Naive thymus-derived CD4-positive, alpha-beta T cell (primary cell): ENCODE results near the gene DFFA. TPM values are rescaled to one million over a fixed set of nuclear protein-coding genes. Genes with fewer than 3 reads are reported as not detected.

Source experiments
- ATAC-seq: fragments of 150-1000 bp; cut with Tn5 transposase; 2 replicates; pipeline ENCODE4 v1.10.0; 2021; ENCODE audit warnings: mild to moderate bottlenecking, moderate library complexity
- CTCF ChIA-PET: fragments of 350-600 bp; sonication (Branson Sonifier 250); formaldehyde crosslinking; loops from one replicate; lab custom pipeline; 2021; ENCODE audit warnings: antibody characterized with exemption; lab: Charles Lee
- POLR2A ChIA-PET: fragments of 350-600 bp; sonication (Branson Sonifier 250); formaldehyde crosslinking; loops from one replicate; lab custom pipeline; 2021; ENCODE audit warnings: antibody characterized with exemption, inconsistent platforms; lab: Charles Lee
- DNase-seq, 9 donors: peaks; one replicate each; pipeline versions ENCODE4 v3.0.0 to v3.0.0-alpha.2; 2020 to 2022; ENCODE audit warnings: mixed read lengths in 1 of 9
- H3K27ac ChIP-seq: one replicate; pipeline ENCODE4 v1.7.0; 2013; ENCODE audit warnings: mild to moderate bottlenecking, low read depth, low read length, moderate library complexity
- H3K27me3 ChIP-seq, 2 donors: one replicate each; pipeline ENCODE4 v1.7.0; 2013; ENCODE audit warnings: low read length in 2 of 2, mild to moderate bottlenecking in 2 of 2, moderate library complexity in 2 of 2; ENCODE audit not compliant: control insufficient read depth in 2 of 2, insufficient read depth in 2 of 2
- H3K36me3 ChIP-seq, 3 experiments: 1 replicate in 2 of 3; 2 replicates in 1 of 3; pipeline ENCODE4 v1.7.0; 2013; ENCODE audit warnings: low read length in 3 of 3, mild to moderate bottlenecking in 3 of 3, moderate library complexity in 1 of 3; ENCODE audit not compliant: insufficient read depth in 3 of 3, control insufficient read depth in 2 of 3
- H3K4me1 ChIP-seq, 2 donors: one replicate each; pipeline ENCODE4 v1.7.0; 2013; ENCODE audit warnings: low read length in 2 of 2, mild to moderate bottlenecking in 2 of 2, moderate library complexity in 1 of 2; ENCODE audit not compliant: control insufficient read depth in 2 of 2, insufficient read depth in 2 of 2
- H3K4me3 ChIP-seq: 2 replicates; pipeline ENCODE4 v1.7.0; 2013; ENCODE audit warnings: mild to moderate bottlenecking, low read length
- H3K9me3 ChIP-seq, 3 experiments: 1 replicate in 2 of 3; 2 replicates in 1 of 3; pipeline ENCODE4 v1.7.0; 2013; ENCODE audit warnings: low read length in 3 of 3; ENCODE audit not compliant: control insufficient read depth in 2 of 3
- H3K27ac Mint-ChIP-seq, 9 donors: one replicate each; pipeline ENCODE4 v1.8.0; 2020 to 2022; ENCODE audit warnings: mixed read lengths in 9 of 9, mild to moderate bottlenecking in 8 of 9, moderate library complexity in 5 of 9, inconsistent platforms in 2 of 9
- H3K27me3 Mint-ChIP-seq, 5 donors: one replicate each; pipeline ENCODE4 v1.8.0; 2021 to 2022; ENCODE audit warnings: mixed read lengths in 5 of 5, mild to moderate bottlenecking in 1 of 5
- H3K36me3 Mint-ChIP-seq, 5 donors: one replicate each; pipeline ENCODE4 v1.8.0; 2020 to 2022; ENCODE audit warnings: mixed read lengths in 5 of 5, mild to moderate bottlenecking in 3 of 5, inconsistent platforms in 1 of 5
- H3K4me1 Mint-ChIP-seq, 7 donors: one replicate each; pipeline ENCODE4 v1.8.0; 2020 to 2022; ENCODE audit warnings: mixed read lengths in 7 of 7, mild to moderate bottlenecking in 3 of 7, inconsistent platforms in 1 of 7
- H3K4me3 Mint-ChIP-seq, 10 donors: one replicate each; pipeline ENCODE4 v1.8.0; 2020 to 2022; ENCODE audit warnings: mild to moderate bottlenecking in 10 of 10, mixed read lengths in 10 of 10, moderate library complexity in 6 of 10, inconsistent platforms in 2 of 10
- H3K9me3 Mint-ChIP-seq, 11 donors: one replicate each; pipeline ENCODE4 v1.8.0; 2020 to 2022; ENCODE audit warnings: mixed read lengths in 11 of 11, mild to moderate bottlenecking in 4 of 11, inconsistent platforms in 1 of 11, moderate library complexity in 1 of 11
- intact Hi-C, 2 donors: fragments of 100-400 bp; cut with micrococcal nuclease; formaldehyde crosslinking; loops; one replicate each; pipeline ENCODE4 v1.15.1; 2023
- polyA plus RNA-seq, 2 donors: library from polyadenylated mRNA; unstranded; fragments of 300-500 nt; fragmentation: Illumina TruSeq; gene quantifications; one replicate each; pipeline ENCODE4 v1.2.3, GENCODE V29; 2021
- total RNA-seq, 6 experiments: library from RNA in 5 of 6; stranded (reverse) in 5 of 6; gene quantifications; 1 replicate in 5 of 6; 2 replicates in 1 of 6; pipeline ENCODE4 v1.2.3 and lab custom pipeline; 2021 to 2026

DFFA gene
- total and polyA plus RNA-seq, 7 experiments from 2014 or later: 13.5 to 36.7 (median 23.4) TPM

DNA sequence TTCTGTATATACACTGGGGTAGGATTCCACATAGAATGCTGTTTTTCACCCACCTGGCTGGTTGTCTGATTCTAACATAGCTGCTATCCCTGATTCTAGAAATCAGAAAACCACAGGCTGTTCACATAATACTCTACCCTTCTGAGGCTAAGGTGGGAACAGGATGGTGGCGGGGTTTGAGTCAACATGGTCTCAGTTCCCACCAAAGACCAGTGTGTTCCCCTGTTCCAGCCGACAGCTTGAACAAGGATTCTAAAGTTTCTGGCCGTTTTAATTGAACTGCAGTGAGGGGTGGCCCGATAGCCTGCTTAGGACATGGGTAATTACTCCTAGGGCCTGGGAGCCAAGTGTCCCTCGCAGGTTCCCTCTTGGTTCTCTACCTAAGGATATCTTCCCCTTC lies 40.9 kb upstream of the DFFA start:
- ChIA-PET POLR2A (interaction anchor here (0.6 to 0.9 kb wide), 2 partner anchors 14 to 82 kb away, joined by 3 read pairs; no protein-coding TSS in a partner anchor), CTCF (interaction anchor here (0.7 to 2.4 kb wide), 3 partner anchors 18 to 406 kb away, joined by 3 to 12 read pairs (median 5); no protein-coding TSS in a partner anchor)
- Histone ChIP-seq H3K36me3 (no peaks in the 10 kb centered on the region), H3K4me3 (no peak overlapping the region), H3K9me3 (no peaks in the 10 kb centered on the region), H3K4me1 (peaks cover 67 to 85% of the 10 kb centered on the region in 2 donors), H3K27me3 (no peaks in the 10 kb centered on the region), H3K27ac (no peak overlapping the region)
- H3K9me3 Mint-ChIP-seq: no peaks in the 10 kb centered on the region
- DNase-seq (no peak), ATAC-seq (no peak)
- intact Hi-C loops: loop anchor here (5.0 to 10.0 kb wide), 2 partner anchors 34 to 122 kb away; no protein-coding TSS in a partner anchor
- H3K36me3 Mint-ChIP-seq: peaks cover 0 to 7% (median 3%) of the 10 kb centered on the region in 5 donors
- H3K27ac Mint-ChIP-seq: peak overlapping the region; percentile 2 to 79 (median 43)
- no peaks in the 10 kb centered on the region for H3K27me3 Mint-ChIP-seq
- H3K4me3 Mint-ChIP-seq: peak overlapping the region in 7 of 10 donors; percentile 5 to 48 (median 23)
- peaks cover 64 to 90% (median 88%) of the 10 kb centered on the region in 7 donors for H3K4me1 Mint-ChIP-seq

- H3K9me3 Mint-ChIP-seq: no peaks in the 10 kb centered on the region
- DNase-seq (no peak), ATAC-seq (no peak)
- peaks cover 57 to 89% (median 85%) of the 10 kb centered on the region in 7 donors for H3K4me1 Mint-ChIP-seq
- H3K36me3 Mint-ChIP-seq: peaks cover 0 to 8% (median 0%) of the 10 kb centered on the region in 5 donors
- peak overlapping the region; percentile 61 for H3K27ac ChIP-seq
- intact Hi-C loops: loop anchor here (1.0 to 10.0 kb wide), 4 partner anchors 16 to 181 kb away; no protein-coding TSS in a partner anchor
- H3K27me3 ChIP-seq: no peaks in the 10 kb centered on the region
- H3K9me3 ChIP-seq: no peaks in the 10 kb centered on the region
- POLR2A ChIA-PET: interaction anchor here (0.6 to 2.9 kb wide), 3 partner anchors 16 to 649 kb away, joined by 3 to 20 read pairs (median 4); no protein-coding TSS in a partner anchor
- CTCF ChIA-PET: interaction anchor here (0.5 to 2.0 kb wide), 6 partner anchors 14 to 429 kb away, joined by 3 to 6 read pairs (median 4); no protein-coding TSS in a partner anchor
- H3K27me3 Mint-ChIP-seq: no peaks in the 10 kb centered on the region
- peak overlapping the region; percentile 75 to 94 (median 88) for H3K27ac Mint-ChIP-seq
- peak overlapping the region; percentile 58 to 86 (median 79) for H3K4me3 Mint-ChIP-seq
- H3K4me3 ChIP-seq: peak overlapping the region; percentile 37
- H3K36me3 ChIP-seq: no peaks in the 10 kb centered on the region
- peaks cover 71% of the 10 kb centered on the region in 2 donors for H3K4me1 ChIP-seq
Measured at GRCh38 chr1:10511494-10511885, 39.2 kb upstream of the DFFA start.

DNA sequence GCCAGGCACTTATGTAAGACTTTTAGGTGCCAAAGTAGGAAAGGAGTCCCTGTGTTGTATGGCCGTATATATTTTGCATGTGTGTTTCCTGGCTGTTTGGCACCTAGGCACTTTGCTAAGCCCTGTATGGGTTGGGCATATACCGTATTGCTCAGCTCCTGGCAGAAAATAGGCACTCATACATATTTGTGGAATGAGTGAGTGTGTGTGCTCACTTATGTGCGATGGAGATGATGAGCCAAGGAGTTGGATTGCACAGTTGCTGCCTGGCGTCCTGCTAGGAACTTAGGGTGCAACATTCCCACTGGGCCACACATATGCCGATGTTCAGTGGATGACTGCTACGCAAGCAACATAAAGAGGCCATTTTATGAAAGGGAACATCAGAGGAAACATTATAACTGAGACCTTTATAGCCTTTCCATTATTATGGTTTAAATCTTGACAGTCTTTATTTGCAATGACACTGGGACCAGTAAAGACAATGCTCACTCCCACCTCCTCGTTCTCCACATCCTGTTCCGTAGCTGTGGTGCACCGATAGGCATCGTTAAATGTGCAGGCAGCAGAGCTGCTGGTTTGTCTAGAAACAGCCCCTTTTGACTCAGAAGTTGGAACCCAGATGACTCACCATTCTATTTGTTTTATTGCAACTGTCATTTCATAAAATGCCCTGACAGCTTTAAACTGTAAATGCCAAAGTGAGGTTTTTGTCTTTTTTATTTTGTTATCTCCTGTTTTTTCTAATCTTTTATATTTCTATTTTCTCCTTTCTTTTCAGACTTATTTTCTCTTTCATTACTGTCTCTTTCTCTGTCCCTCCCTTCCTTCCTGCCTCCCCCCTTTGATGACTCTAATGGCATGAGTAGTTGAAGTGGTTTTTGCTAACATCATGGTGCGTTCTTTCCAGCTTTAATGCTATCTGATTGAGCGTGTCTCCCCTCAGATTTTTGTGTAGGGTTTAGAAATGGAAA lies 38.5 kb upstream of the DFFA start:
- Mint-ChIP-seq H3K4me1 (peaks cover 53 to 89% (median 80%) of the 10 kb centered on the region in 7 donors), H3K27ac (peak overlapping the region; percentile 75 to 94 (median 88)), H3K4me3 (peak overlapping the region; percentile 72 to 86 (median 79)), H3K9me3 (no peaks in the 10 kb centered on the region), H3K27me3 (no peaks in the 10 kb centered on the region), H3K36me3 (peaks cover 0 to 8% (median 0%) of the 10 kb centered on the region in 5 donors)
- peak overlapping the region; percentile 37 for H3K4me3 ChIP-seq
- no peaks in the 10 kb centered on the region for H3K9me3 ChIP-seq
- no peaks in the 10 kb centered on the region for H3K36me3 ChIP-seq
- no peaks in the 10 kb centered on the region for H3K27me3 ChIP-seq
- CTCF ChIA-PET: interaction anchor here (0.5 to 2.0 kb wide), 6 partner anchors 13 to 429 kb away, joined by 3 to 6 read pairs (median 4); no protein-coding TSS in a partner anchor
- peaks cover 64% of the 10 kb centered on the region in 2 donors for H3K4me1 ChIP-seq
- DNase-seq (peak in 8 of 9 donors; percentile 66 to 78 (median 76)), ATAC-seq (peak; percentile 92)
- POLR2A ChIA-PET: interaction anchor here (0.6 to 2.9 kb wide), 2 partner anchors 15 to 649 kb away, joined by 3 to 20 read pairs; no protein-coding TSS in a partner anchor
- H3K27ac ChIP-seq: peak overlapping the region; percentile 61
- intact Hi-C loops: loop anchor here (1.0 to 10.0 kb wide), 4 partner anchors 16 to 182 kb away; no protein-coding TSS in a partner anchor

DNA sequence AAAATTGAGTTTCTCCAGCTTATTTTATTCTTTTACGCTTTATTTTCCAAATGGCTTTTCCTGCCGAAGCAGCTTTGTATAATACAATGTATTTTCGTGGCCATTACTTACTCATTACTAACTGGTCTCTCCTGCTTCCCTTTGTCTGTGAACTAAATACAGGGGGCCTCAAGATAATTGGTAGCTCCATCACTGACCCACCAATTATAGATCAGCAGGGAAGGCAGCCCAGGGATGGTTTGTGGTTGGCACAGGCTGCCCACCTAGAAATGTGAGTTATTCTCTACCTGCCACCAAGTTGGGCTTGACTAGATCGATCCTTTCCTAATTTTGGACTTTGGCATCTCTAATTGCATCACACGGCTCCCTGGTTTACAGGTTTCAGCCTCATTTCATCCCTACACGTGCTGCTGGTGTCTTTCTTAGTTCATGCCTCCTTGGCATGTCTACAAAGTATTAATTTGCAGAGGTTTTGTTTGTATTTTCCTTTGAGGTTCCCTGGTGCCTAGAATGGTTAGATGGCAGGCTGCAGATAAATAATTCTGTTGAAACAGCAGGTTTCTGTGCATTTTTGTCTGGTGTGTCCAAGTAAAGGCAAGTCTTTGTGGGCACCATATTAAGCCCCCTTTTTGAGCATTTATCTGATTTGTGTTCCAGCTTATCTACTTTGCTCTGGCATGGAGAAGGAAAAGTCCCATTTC lies 37.6 kb upstream of the DFFA start:
- intact Hi-C loops: loop anchor here (2.0 to 10.0 kb wide), 3 partner anchors 37 to 183 kb away; no protein-coding TSS in a partner anchor
- H3K27ac ChIP-seq: peak overlapping the region; percentile 61
- H3K4me3 ChIP-seq: peak overlapping the region; percentile 37
- Mint-ChIP-seq H3K27ac (peak overlapping the region; percentile 75 to 94 (median 88)), H3K9me3 (no peaks in the 10 kb centered on the region), H3K27me3 (no peaks in the 10 kb centered on the region), H3K36me3 (peaks cover 0 to 6% (median 0%) of the 10 kb centered on the region in 5 donors), H3K4me3 (peak overlapping the region in 9 of 10 donors; percentile 72 to 86 (median 79)), H3K4me1 (peaks cover 48 to 84% (median 75%) of the 10 kb centered on the region in 7 donors)
- ATAC-seq: no peak
- H3K27me3 ChIP-seq: no peaks in the 10 kb centered on the region
- H3K9me3 ChIP-seq: no peaks in the 10 kb centered on the region
- no peak for DNase-seq
- ChIA-PET CTCF (interaction anchor here (1.3 to 2.0 kb wide), 3 partner anchors 12 to 16 kb away, joined by 4 to 6 read pairs (median 6); no protein-coding TSS in a partner anchor), POLR2A (interaction anchor here (2.9 kb wide), 1 partner anchor 14 kb away, joined by 20 read pairs; no protein-coding TSS in a partner anchor)
- H3K36me3 ChIP-seq: no peaks in the 10 kb centered on the region
- H3K4me1 ChIP-seq: peaks cover 55 to 56% of the 10 kb centered on the region in 2 donors

GRCh38 chr1:10508511-10508951 lies 36.2 kb upstream of the DFFA start:
- ChIA-PET CTCF (interaction anchor here (0.6 to 5.8 kb wide), 7 partner anchors 10 to 434 kb away, joined by 3 to 43 read pairs (median 4); no protein-coding TSS in a partner anchor), POLR2A (interaction anchor here (2.9 kb wide), 1 partner anchor 13 kb away, joined by 20 read pairs; no protein-coding TSS in a partner anchor)
- no peaks in the 10 kb centered on the region for H3K36me3 ChIP-seq
- H3K27me3 ChIP-seq: no peaks in the 10 kb centered on the region
- no peak for ATAC-seq
- no peaks in the 10 kb centered on the region for H3K27me3 Mint-ChIP-seq
- peak overlapping the region in 3 of 9 donors; percentile 17 to 34 (median 28) for H3K27ac Mint-ChIP-seq
- H3K4me1 ChIP-seq: peaks cover 41 to 43% of the 10 kb centered on the region in 2 donors
- H3K27ac ChIP-seq: no peak overlapping the region
- H3K9me3 ChIP-seq: no peaks in the 10 kb centered on the region
- H3K4me3 ChIP-seq: no peak overlapping the region
- peaks cover 40 to 83% (median 61%) of the 10 kb centered on the region in 7 donors for H3K4me1 Mint-ChIP-seq
- no peaks in the 10 kb centered on the region for H3K9me3 Mint-ChIP-seq
- H3K36me3 Mint-ChIP-seq: peaks cover 0 to 6% (median 0%) of the 10 kb centered on the region in 5 donors
- DNase-seq: no peak
- H3K4me3 Mint-ChIP-seq: no peak overlapping the region
- intact Hi-C loops: no loop called here
